ENCODE measurements around the gene TRMT6.

TRMT6 gene, protein sequence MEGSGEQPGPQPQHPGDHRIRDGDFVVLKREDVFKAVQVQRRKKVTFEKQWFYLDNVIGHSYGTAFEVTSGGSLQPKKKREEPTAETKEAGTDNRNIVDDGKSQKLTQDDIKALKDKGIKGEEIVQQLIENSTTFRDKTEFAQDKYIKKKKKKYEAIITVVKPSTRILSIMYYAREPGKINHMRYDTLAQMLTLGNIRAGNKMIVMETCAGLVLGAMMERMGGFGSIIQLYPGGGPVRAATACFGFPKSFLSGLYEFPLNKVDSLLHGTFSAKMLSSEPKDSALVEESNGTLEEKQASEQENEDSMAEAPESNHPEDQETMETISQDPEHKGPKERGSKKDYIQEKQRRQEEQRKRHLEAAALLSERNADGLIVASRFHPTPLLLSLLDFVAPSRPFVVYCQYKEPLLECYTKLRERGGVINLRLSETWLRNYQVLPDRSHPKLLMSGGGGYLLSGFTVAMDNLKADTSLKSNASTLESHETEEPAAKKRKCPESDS

DNA sequence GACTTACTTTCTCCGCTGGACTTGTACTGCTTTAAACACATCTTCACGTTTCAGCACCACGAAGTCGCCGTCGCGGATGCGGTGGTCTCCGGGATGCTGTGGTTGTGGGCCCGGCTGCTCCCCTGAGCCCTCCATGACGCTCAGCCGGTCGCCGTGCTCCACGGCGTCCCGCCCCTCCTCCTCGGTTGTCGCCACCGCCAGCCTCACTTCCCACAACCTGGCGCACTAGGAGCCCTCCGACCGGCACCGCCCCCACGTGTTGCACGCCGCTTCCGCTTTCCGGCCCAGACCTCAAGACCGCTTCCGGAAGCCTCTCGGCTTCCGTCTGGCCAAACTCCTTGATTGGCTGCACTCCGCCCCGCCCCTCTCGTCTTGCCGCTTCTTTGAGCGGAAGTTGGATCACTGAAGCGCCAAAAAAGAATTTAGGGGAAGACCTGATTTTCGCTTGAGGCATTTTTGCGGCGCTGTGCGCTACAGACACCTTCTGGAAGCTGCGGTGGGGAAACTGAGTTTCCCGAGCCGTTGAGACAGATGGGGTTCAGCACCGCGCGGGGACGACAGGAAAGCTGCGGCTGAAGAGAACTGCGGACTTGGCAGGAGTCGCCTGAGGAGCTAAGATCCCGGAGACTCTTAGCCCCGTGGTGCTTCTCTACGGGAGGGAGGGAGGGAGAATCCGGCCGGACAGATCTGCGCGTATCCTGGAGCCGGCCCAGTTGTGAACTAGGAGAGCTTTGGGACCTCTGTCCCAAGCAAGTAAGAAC, at the start of gene TRMT6, which contains the start of gene MCM8:
Gene TRMT6, minus strand, starts transcription at position 263 of the 761 bp plus-strand sequence. Its CDS starts 128 bp downstream, at position 135.
Gene MCM8, plus strand, starts transcription at position 382 of the 761 bp plus-strand sequence. CDS start 1,364 bp downstream, outside the sequence.
- DNase-seq (ENCODE audit: low spot score) = peak; percentile 95

DNA sequence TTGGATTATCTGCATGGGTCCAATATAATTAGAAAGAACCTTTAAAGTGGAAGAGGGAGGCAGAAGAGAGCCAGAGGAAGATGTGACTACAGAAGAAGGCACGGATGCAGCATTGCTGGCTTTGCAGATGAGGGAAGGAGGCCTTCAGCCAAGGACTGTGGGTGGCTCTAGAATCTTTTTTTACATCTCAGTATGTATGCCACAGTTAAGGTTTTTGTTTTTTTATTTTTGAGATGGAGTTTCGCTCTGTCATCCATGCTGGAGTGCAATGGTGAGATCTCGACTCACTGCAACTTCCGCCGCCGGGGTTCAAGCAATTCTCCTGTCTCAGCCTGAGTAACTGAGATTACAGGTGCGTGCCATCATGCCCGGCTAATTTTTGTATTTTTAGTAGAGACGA, 49.5 kb upstream of the TRMT6 start:
- DNase-seq (ENCODE audit: low spot score) = no peak

DNA sequence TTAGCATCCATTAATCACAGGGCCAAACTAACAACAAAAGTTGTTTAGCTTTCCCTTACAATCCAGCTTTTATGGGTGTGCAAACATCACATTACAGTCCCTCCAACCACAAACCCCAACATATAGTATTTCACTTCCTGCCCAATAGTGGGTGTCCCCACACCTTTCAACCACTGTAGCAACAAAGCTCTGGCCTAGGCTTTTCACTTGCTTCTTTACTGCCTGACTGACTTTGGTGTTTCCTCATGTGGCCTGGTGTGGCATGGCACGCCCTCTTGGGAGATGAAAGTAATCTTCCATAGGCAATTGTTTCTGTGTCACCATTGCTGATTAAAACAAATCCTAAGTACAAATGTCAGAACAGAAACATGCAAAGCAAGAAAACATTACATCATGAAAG, 46.4 kb upstream of the TRMT6 start:
- DNase-seq (ENCODE audit: low spot score) = no peak

DNA sequence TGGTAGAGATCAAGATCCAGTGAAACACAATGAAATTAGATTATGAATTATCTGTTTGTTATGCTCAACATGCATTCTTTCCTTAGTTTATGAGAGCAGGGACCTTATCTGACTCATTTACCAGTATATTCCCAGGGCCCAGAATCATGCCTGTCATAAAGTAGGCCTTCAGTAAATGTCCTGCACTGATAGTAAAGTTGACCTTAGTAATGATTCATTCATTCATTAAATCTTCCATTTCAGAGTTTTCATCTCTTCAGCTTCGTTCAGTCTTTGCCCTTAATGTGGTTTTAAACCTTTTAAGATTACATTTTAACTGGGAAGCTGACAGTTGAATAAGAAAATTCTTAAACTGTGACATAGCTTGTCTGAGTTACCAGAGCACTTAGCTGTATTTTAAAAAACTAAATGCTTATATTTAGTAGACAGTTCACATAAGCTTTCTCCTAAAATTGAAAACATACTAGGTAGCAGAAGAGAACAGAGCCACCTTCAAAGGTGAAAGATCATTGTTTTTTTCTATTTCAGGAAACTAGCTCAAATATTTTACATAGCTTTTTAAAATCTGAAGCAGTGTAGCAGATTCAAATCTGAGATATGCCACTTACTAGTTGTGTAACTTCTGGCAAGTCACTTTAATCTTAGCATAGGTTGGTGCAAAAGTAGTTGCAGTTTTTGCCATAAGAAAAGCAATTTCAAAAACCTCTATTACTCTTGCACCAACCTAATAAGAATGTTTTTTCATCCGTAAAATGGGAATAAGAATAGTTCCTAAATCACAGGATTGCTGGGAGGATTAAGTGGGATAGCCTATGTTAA, 41.5 kb upstream of the TRMT6 start:
- DNase-seq (ENCODE audit: low spot score) = no peak

DNA sequence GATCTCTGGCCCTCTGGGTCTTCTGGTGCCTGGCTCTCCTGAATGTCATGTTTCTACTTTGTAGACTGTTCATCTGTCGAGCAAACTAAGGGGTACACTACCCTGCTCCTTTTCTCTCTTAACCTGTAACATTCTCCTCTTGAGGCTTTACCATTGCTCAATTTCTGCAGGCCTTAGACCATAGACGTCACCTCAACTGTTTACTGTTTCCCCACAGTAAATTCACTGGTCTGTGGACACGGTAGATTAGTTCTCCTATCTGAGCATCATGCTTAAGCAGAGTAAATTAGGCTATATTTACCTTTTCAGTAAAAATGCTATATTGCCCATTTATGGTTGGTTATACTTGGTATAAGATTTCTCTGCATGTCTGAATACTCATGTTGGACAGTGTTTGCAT, 40.6 kb upstream of the TRMT6 start:
- DNase-seq (ENCODE audit: low spot score) = no peak

DNA sequence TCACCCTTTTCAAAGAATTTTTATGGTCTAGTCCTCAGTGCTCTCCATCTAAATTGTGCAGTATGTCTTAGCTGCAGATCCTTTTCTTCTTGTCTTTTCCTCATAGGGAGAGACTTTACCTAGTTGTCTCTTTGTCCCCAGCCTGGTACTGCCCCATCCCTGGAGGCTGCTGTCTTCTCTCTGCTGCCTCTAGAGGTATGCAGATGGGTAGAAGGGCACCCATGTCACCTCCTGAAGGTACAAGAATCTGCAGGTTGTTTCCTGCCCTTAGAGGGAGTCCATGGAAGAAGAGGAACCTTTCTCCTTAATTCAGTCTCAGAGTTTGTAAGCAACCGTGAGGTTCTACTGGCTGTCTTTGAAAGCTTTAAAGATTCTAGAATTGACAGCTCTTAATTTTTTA, 39.2 kb upstream of the TRMT6 start:
- DNase-seq (ENCODE audit: low spot score) = no peak

DNA sequence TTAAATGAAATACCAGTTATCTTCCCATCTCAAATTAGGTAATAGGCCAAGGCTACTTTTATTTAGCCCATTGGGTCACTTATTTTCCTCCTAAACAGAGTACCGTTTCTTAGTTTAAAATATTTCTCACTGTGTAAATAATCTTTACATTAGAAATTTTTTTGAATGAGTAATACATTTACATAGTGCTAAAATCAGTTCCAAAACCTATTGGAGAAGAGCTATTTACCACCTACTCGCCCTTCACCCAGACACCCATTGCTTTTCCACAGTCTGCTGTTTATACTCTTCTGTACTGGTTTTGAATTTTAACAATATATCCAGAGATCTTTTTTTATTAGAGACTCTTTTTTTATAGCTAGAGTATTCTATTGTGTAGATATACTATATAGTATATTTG, 37.0 kb upstream of the TRMT6 start:
- no peak for DNase-seq (ENCODE audit: low spot score)

DNA sequence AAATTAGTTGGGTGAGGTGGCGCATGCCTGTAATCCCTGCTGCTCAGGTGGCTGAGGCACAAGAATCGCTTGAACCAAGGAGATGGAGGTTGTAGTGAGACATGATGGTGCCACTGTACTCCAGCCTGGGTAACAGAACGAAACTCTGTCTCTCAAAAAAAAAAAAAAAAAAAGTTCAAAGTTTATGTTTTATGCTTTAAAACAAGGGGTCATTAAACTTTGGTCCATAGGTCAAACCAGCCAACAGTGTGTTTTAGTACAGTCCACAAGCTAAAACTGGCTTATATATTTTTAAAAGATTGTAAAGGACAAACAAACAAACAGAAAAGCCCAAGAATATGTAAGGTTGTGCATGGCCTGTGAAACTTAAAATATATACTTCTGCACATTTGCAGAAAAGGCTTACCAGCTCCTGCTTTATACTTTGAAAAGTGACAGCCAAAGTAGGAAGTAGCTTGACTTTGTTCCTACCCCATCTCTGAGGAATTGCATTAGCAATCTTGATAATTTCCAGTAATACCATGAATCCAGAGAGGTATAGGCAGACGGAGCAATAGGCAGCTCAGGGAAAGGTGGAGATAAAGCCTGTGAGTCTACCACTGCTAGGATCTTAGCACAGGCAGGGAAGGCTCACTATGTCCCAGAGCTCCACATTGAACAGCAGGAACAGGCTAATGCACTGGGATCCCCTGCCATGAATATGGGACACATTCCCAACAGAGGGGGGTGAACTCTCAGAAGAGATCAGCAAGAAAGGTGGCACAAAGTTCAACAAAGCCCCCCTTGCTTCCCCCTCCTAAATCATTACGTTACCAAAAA, 30.6 kb upstream of the TRMT6 start:
- DNase-seq (ENCODE audit: low spot score) = no peak

DNA sequence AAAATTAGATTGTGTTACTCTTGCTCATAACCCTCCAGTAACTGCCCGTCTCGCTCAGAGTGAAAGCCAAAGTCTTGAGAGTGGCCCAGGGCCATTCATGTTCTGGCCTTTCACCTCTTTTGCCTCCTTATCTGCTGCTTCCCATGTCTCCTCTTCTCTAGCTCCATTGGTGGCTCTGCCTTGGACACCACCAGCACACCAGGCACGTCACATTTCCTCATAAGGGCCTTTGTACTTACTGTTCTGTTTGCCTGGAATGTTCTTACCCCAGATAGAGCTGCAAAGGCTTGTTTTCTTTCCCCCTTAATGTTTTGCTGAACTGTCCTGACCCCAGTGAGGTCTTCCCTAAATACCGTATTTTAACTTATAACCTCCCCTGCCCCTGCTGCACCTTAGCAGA, 29.5 kb upstream of the TRMT6 start:
- DNase-seq (ENCODE audit: low spot score) = no peak

DNA sequence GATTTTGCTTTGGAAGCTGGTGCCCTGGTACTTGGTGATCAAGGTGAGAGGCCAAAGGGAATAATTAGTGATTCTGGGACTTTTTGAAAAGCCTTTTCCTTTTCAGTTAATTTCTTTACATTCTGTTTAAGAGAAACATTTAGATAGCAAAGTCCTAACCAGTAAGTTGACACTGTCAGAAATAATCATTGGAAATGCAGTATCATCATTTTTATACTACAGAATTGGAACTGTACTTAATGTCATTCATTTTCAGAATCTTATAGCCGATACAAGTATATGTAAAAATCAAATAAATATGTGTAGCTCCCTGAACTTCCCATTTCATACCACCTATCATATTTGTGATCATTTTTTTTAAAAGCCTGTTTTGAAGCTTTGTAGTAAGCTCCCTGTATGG, 27.6 kb upstream of the TRMT6 start:
- DNase-seq (ENCODE audit: low spot score) = no peak

DNA sequence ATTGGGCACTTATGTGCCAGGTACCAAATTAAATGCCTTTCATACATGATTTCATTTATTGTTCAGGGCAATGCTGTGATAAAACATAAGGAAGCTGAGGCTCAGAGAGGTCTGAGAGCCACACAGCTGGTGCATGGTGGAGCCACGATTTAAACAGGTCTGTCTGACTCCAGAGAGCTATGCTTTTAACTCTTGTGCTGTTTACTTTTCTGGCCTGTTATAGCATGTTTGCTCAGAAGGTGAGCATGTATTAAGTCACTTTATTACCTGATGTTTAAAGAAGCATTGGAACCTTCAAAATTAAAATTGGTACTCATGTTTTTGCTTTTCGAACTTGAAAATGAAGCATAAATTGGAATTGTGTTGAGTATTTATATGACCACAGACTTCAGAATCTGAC, 26.9 kb upstream of the TRMT6 start:
- no peak for DNase-seq (ENCODE audit: low spot score)

DNA sequence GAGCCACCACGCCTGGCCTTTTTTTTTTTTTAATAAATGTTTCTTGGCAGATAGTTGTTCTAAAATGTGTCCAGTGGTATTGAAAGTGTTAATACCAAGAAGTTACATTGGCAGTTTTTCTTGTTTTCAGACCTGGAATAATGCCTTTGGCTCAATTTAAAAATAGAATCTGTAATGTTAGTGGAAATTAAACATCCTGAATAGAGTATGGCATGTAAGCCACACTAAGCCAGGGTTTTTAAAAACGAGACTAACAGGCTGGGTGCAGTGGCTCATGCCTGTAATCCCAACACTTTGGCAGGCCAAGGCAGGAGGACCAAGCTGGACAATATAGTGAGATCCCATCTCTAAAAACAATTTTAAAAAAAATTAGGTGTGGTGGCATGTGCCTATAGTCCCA, 25.4 kb upstream of the TRMT6 start:
- no peak for DNase-seq (ENCODE audit: low spot score)

DNA sequence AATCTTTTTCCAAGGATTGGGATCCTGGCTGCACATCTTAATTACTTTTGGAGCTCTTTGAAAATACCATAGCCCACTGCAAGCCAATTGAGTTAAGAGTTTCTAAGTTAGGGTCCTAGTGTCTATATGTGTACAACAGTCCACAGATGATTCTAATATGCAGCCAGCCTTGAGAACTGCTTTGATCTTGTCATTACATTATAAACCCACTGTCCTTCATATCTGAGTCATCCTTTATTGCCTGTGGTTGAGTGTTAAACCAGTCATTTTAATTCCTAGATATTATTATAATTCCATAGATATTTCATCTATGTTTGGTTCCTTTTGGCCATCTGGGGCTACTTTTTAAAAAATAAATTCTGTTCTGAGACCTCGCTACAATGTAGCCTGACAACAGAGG, 24.2 kb upstream of the TRMT6 start:
- DNase-seq (ENCODE audit: low spot score) = no peak

DNA sequence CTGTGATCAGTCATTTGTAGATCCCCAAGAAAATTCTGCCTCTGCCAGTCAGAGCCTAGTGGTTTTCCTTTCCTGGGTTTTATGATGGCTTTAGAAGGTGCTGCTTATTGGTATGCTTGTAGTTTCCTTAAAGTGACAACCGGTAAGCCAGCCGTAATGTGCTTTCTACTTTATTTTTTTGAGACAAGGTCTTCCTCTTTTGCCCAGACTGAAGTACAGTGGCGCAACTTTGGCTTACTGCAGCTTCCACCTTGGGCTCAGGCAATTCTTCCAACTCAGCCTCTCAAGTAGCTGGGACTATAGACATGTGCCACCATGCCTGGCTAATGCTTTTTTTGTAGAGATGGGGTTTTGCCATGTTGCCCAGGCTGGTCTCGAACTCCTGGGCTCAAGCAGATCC, 23.6 kb upstream of the TRMT6 start:
- no peak for DNase-seq (ENCODE audit: low spot score)

DNA sequence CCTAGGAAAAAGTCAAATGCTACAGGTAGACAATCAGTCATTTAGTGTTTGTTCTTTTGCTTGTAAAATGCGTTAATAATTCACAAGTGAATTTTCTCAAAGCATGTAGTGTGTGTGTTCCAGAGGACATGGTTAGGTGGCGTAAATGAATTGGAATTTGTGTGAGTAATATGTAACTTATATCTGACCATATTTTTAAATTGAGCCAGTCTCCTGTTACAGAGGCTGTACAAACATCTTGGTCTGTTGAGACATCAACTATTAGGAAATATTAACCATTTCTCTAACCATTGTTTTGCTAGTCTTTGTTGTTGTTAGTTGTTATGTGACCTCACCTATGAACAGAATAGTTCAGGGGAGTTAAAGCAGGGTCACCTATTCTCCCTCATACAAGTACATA, 22.8 kb upstream of the TRMT6 start:
- DNase-seq (ENCODE audit: low spot score) = no peak

DNA sequence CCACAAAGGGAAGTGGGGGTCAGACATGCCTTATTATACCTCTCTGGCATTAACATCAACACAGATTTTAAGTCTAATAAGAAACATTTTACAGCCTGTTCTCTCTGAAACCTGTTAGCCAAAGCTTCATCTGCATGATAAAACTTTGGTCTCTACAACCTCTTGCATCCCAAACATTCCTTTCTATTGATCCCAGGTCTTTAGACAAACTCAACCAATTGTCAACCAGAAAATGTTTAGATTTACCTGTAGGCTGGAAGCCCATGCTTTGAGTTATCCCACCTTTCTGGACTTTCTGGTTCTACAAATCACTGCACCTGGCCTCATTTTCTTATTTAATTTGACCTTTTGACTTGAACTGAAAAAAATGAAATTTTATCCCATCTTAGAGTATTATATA, 20.9 kb upstream of the TRMT6 start:
- no peak for DNase-seq (ENCODE audit: low spot score)

DNA sequence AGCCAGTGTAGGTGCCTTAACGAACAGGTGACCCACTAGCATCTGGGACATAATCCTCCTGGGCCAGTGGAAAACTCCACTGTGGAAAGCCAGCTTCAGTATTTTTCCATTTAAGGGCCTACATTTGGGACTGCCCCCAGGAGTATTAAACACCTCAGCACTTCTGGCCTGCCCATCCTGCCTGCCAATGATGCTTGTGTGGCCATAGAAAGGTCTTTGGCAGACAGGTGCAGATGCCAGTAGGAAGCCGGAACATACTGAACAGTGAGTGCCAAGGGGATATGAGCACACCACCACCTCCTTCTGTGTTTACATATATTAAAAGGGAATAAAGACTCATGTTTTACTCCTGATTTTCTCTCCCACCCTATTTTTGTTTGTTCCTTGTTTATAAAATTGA, 20.0 kb upstream of the TRMT6 start:
- no peak for DNase-seq (ENCODE audit: low spot score)

DNA sequence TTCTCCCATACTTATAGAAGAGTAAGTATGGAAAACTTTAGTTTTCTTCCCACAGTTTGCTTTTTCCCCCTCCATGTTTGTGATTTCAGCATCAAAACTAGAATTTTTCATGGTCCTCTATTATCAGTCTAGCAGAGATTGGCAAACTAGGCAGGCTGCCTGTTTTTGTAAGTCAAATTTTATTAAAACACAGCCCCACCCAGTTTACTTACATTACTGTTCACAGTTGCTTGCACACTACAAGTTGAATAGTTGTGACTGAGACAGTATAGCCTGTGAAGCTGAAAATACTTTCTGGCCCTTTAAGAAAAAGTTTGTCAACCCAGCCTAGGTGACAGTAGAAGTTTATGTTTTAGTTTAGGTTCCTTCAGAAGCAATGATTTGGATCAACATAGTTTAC, 19.6 kb upstream of the TRMT6 start:
- DNase-seq (ENCODE audit: low spot score) = no peak

DNA sequence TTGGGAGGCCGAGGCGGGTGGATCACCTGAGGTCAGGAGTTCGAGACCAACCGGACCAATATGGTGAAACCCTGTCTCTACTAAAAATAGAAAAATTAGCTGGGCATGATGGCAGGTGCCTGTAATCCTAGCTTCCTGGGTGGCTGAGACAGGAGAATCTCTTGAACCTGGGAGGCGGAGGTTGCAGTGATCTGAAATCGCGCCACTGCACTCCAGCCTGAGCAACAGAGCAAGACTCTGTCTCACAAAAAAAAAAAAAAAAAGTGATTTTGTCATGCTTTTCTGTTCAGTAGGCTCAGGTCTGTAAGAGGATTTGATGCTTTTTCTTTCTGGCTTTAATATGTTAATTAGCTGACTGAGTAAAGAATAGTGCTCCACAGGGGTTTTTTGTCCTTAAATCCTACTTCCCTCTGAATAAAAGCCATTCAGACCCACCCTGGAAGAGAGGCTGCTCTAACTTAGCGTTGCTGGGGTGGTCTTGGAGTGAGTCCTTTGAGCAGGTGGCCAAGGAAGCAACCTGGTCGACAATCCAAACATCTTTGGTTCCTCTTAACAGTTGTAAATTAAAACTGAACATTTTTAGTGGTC, 19.1 kb upstream of the TRMT6 start:
- no peak for DNase-seq (ENCODE audit: low spot score)

DNA sequence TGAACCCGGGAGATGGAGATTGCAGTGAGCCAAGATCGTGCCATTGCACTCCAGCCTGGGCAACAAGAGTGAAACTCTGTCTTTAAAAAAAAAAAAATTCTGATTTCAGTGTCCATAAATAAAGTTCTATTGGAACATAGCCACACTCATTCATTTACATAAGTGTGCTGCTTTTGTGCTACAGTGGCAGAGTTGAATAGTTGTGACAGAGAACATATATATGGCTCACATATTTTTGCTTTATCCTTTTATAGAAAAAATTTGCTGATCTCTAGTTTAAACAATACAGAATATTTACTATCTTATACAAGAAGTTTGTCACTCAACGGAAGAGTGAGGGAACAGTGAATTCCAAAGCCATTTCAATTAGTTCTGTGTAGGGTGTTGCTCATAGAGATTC, 18.1 kb upstream of the TRMT6 start:
- no peak for DNase-seq (ENCODE audit: low spot score)

DNA sequence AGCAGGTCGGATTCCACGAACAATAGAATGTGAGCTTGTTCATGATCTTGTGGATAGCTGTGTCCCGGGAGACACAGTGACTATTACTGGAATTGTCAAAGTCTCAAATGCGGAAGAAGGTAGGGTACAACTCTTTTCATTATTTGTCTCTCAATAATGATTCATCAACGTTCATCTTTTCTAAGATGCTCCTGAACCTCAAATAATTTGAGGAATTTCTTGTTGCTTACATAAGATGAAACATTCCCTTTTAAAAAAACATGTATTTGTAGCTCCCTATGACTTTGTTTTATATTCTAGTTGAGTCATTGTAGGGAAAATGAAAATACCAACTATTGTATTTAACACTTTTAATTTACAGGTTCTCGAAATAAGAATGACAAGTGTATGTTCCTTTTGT, 17.1 kb upstream of the TRMT6 start:
- no peak for DNase-seq (ENCODE audit: low spot score)
